ENCODE measurements around the gene ACSL1.

DNA sequence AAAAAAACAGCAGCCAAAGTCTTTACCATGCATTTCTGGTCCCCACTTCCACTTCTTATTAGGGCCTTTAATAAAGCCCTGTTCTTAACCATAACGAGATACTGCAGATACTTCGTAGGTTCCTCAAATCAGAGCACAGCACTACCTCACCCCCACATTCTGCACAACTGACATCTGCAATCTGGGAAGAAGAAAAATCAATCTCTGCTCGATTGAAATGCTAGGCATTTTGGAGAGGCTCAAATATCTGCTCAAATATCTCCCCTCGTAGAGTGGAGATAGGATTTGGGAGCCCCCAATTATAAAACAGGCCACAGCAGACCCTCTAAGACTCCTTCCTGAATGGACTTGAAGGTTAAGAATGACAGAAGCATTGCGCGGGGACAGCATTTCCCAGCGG, 51.6 kb downstream of the ACSL1 start:
- TF ChIP-seq EZH2 (IDR thresholded peaks at IDR 0.05; ENCODE audit: low read length, missing control alignments) = no peak
- TF ChIP-seq, protein P1, sequence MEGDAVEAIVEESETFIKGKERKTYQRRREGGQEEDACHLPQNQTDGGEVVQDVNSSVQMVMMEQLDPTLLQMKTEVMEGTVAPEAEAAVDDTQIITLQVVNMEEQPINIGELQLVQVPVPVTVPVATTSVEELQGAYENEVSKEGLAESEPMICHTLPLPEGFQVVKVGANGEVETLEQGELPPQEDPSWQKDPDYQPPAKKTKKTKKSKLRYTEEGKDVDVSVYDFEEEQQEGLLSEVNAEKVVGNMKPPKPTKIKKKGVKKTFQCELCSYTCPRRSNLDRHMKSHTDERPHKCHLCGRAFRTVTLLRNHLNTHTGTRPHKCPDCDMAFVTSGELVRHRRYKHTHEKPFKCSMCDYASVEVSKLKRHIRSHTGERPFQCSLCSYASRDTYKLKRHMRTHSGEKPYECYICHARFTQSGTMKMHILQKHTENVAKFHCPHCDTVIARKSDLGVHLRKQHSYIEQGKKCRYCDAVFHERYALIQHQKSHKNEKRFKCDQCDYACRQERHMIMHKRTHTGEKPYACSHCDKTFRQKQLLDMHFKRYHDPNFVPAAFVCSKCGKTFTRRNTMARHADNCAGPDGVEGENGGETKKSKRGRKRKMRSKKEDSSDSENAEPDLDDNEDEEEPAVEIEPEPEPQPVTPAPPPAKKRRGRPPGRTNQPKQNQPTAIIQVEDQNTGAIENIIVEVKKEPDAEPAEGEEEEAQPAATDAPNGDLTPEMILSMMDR (conservative IDR thresholded peaks at IDR 0.05 in 1 of 2, IDR thresholded peaks at IDR 0.05 in 1 of 2; ENCODE audit: low read depth in 1 of 2, low read length in 2 of 2) = no peak
